ENCODE measurements around the gene PGLYRP1. TPM values are rescaled to one million over a fixed set of nuclear protein-coding genes. Genes with fewer than 3 reads are reported as not detected.

The PGLYRP1 gene
- total and polyA plus RNA-seq, 2 of the 4 experiments (the other 2 are of a cell fraction) = not detected

DNA sequence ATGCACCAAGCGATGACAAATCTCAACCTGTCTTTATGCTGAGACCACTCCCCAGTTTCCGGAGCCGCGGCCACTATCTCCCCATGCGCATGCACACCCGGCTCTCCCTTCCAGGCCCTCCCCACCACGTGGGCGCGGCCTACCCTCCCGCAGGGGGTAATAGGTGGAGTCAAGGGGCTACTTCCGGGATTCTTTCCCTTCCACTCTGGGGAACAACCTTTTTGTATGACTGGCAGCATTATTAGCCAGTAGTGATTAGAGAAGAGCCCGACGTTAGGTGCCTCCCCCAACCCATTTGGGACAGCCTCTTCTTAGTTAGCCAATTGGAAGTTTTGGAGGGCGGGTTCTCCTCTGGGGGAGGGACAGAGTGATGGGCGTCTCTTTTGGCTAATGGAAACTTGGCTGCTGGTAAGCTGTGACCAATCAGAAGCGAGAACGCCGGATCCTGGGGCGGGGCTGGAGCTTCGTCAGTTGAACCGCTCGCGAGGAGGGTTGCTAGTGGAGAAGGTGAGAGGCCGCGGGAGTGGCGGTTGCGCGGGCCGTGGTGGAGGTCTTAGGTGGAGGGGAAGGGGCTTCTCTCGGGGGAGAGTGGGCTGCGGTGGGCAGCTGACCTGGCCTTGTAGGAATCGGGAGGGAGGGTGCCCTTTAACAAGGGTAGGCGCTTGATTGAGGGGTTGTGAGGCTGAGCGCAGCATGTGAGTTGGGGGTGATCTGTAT is 27.7 kb downstream of the PGLYRP1 start, which contains the start of gene CCDC61 (continued):
- TF ChIP-seq RCOR1 (IDR thresholded peaks at IDR 0.05; ENCODE audit: insufficient replicate concordance, low read length) (no peak), NFE2L2 (IDR thresholded peaks at IDR 0.05; ENCODE audit: low read depth, low read length) (no peak), POLR2A (IDR thresholded peaks at IDR 0.05; ENCODE audit: low read depth, low read length) (peak; percentile 87), RAD21 (IDR thresholded peaks at IDR 0.05; ENCODE audit: low read length) (no peak)
- TF ChIP-seq, protein P1, sequence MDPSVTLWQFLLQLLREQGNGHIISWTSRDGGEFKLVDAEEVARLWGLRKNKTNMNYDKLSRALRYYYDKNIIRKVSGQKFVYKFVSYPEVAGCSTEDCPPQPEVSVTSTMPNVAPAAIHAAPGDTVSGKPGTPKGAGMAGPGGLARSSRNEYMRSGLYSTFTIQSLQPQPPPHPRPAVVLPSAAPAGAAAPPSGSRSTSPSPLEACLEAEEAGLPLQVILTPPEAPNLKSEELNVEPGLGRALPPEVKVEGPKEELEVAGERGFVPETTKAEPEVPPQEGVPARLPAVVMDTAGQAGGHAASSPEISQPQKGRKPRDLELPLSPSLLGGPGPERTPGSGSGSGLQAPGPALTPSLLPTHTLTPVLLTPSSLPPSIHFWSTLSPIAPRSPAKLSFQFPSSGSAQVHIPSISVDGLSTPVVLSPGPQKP (IDR thresholded peaks at IDR 0.05; ENCODE audit: borderline replicate concordance, low read depth, low read length) = no peak
